ENCODE results near the gene ZMAT3.

- TF ChIP-seq POLR2A (IDR thresholded peaks at IDR 0.05) (no peak), POLR2AphosphoS5 (IDR thresholded peaks at IDR 0.05) (no peak)
- TF ChIP-seq, protein P1, sequence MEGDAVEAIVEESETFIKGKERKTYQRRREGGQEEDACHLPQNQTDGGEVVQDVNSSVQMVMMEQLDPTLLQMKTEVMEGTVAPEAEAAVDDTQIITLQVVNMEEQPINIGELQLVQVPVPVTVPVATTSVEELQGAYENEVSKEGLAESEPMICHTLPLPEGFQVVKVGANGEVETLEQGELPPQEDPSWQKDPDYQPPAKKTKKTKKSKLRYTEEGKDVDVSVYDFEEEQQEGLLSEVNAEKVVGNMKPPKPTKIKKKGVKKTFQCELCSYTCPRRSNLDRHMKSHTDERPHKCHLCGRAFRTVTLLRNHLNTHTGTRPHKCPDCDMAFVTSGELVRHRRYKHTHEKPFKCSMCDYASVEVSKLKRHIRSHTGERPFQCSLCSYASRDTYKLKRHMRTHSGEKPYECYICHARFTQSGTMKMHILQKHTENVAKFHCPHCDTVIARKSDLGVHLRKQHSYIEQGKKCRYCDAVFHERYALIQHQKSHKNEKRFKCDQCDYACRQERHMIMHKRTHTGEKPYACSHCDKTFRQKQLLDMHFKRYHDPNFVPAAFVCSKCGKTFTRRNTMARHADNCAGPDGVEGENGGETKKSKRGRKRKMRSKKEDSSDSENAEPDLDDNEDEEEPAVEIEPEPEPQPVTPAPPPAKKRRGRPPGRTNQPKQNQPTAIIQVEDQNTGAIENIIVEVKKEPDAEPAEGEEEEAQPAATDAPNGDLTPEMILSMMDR (IDR thresholded peaks at IDR 0.05) = no peak
These were observed 66.4 kb downstream of the ZMAT3 start for GRCh38 chr3:179005213-179005612.

Data from breast epithelium (tissue), 3 donors.